Measurements from ENCODE around the gene ITPRIPL1.
"Not testable (repeated sequence)": the region's sequence is repeated elsewhere in the genome, so short reads cannot be mapped to it uniquely, and the experiment has no call there.

ITPRIPL1 gene, protein sequence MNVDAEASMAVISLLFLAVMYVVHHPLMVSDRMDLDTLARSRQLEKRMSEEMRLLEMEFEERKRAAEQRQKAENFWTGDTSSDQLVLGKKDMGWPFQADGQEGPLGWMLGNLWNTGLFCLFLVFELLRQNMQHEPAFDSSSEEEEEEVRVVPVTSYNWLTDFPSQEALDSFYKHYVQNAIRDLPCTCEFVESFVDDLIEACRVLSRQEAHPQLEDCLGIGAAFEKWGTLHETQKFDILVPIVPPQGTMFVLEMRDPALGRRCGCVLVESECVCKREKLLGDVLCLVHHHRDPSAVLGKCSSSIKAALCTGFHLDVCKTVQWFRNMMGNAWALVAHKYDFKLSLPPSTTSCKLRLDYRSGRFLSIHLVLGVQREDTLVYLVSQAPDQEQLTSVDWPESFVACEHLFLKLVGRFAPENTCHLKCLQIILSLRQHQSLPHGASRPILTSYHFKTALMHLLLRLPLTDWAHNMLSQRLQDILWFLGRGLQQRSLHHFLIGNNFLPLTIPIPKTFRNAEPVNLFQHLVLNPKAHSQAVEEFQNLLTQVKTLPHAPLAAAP

DNA sequence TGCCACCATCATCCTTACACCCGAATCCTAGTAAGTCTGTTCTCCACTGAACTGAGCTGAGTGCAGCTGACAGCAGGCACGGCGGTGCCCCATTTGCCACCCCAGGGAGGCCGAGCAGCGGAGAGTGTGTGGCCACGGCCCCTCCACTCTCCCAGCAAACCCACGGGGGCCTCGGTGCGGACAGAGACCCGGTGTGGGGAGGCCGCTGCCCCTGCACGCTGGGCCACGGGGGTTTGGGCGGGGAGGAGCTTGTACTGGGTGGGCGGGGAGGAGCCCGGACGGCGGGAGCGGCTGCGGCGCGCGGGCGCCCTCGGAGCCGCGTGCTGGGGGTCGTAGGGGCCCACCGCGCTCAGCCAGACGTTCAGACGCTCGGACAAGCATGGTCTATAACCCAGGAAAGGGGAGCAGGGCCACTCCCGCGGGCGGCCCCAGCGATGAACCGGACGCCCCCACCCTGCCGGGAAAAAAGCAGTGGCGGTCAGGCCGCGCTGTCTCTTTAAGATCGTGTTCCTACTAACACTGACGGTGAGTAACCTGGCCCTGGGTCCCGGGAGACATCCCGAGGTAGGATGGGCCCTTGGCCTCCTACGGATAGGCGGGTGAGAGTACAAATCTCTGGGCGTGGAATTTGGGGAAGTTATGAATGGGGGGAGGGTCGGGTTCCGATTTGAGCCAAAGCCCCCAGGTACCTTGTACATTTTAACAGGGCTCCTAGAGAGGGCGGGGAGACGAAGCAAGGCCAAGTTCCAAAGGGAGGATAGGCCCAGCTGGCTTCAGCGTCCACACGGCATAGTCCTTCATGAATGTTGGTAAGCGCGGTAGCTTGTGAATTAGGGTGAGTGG, at the start of gene ITPRIPL1:
ITPRIPL1 (plus strand) TSS at position 277 of the 843 bp plus-strand sequence; CDS start at position 800, 523 bp downstream.
- no peak for TF ChIP-seq ZFX (IDR thresholded peaks at IDR 0.05)
- TF ChIP-seq, protein P1, sequence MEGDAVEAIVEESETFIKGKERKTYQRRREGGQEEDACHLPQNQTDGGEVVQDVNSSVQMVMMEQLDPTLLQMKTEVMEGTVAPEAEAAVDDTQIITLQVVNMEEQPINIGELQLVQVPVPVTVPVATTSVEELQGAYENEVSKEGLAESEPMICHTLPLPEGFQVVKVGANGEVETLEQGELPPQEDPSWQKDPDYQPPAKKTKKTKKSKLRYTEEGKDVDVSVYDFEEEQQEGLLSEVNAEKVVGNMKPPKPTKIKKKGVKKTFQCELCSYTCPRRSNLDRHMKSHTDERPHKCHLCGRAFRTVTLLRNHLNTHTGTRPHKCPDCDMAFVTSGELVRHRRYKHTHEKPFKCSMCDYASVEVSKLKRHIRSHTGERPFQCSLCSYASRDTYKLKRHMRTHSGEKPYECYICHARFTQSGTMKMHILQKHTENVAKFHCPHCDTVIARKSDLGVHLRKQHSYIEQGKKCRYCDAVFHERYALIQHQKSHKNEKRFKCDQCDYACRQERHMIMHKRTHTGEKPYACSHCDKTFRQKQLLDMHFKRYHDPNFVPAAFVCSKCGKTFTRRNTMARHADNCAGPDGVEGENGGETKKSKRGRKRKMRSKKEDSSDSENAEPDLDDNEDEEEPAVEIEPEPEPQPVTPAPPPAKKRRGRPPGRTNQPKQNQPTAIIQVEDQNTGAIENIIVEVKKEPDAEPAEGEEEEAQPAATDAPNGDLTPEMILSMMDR (conservative IDR thresholded peaks at IDR 0.05), result no peak
- no peak within 1 kb of the TSS for H3K27ac ChIP-seq

DNA sequence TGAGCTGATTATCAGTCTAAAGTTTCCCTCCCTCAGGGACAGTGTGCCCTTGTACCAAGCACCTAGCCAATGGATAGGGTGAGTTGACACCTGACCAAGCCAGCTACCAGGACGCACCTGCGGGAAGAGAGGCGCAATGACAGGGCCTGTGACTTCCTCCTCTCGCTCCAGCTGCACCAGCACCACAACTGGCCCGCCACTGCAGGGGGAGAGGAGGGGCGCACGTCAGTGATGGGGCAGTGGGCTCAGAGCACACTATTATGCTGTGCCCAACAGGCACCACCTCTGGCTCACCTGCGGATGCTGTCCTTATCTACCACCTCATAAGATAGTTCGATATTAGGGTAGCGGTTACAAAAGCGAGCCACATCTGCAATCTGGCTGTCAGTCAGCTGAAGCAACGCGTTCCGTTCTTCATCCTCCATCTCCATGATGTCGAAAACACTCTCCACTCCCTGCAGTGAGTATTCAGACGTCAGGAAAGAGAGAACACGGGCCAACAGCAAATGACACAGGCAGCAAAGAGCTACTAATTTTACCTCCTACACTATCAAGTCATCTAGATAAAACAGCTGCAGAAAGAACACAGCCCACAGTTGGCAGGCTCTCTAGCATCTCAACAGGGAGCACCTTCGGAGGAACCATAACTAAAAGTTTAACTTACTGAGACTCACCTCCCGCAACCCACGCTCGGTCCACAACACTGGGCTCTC, 48.2 kb upstream of the ITPRIPL1 start:
- H3K27ac ChIP-seq, result no peak overlapping the region
- TF ChIP-seq ZFX (IDR thresholded peaks at IDR 0.05), result no peak

DNA sequence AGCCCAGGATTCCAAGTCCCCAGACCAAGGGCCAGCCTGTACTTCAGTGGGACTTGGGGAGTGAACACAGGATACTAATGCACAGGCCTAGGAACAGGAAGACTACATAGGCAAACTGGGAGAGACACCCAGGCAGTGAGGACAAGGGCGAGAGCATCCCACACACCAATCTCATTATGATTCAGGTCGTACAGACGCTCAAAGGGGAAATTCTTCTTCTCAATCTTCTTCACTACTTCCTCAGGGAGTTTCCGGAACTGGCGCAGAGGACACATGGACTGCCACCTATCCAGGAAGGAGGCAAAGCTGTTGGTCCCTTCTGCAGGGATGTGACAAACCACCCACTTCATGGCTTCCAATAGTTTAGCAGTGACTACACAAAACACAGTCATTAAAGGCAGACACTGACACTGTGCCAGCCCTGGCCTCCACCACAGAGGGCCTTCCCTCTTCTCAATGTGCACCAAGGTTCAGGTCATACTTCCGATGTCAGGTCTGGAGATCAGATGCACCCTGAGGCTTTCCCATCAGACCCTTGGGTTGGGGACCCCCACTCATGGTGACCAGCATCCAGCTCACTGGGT, 37.8 kb upstream of the ITPRIPL1 start:
- no peak for TF ChIP-seq ZFX (IDR thresholded peaks at IDR 0.05)
- TF ChIP-seq, protein P1 (conservative IDR thresholded peaks at IDR 0.05), result no peak
- H3K27ac ChIP-seq, result no peak overlapping the region

DNA sequence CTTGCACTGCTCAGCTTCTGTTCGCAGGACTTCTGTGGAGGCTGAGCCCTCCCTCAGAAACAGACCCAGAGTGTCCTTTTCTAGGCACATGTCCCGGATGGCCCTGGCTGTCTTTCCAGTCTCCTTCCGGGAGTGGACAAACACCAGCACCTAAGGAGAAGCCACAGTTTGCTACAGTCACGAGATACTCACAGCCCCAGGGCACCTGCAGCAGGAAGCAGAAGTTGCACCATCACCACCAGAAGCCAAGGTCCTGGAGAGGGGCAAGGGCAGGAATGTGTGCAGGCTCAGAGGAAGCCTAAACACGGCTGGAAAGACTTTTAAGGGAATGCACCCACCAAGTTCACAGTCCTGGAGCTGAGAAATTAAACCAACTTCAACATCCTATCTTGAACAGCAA, 33.4 kb upstream of the ITPRIPL1 start:
- TF ChIP-seq ZFX (IDR thresholded peaks at IDR 0.05), result no peak
- TF ChIP-seq, protein P1 (conservative IDR thresholded peaks at IDR 0.05), result no peak
- no peak overlapping the region for H3K27ac ChIP-seq

DNA sequence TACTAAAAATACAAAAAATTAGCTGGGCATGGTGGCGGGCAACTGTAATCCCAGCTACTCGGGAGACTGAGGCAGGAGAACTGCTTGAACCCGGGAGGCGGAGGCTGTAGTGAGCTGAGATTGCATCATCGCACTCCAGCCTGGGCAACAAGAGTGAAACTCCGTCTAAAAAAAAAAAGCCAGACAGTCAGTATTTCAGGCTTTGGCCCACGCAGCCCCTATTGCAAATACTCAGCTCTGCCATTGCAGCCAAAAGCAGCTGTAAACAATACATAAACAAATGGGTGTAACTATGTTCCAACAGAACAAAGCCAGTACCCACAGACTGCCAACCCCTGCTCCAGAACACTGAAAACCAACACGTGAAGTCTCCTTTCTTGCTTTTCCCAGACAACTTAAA, 30.8 kb upstream of the ITPRIPL1 start:
- not testable (repeated sequence) for H3K27ac ChIP-seq

DNA sequence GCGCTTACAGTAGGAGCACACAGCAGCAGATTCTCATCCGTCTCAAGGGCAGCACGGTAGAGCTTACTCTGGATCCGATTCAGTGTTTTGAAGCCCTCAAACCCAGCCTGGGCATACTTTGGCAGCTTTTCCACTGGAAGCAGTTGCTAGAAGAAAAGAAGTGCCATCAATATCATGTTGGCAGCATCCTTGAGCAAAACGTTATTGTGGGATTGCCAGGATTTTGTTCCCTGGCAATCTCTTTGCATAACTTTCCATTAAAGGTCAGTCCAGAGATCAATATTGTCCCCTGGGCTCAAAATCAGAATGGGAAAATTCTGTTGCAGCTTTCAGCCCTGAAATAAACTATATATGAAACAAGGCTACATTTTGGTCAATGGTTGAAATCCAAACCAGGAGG, 28.2 kb upstream of the ITPRIPL1 start:
- no peak overlapping the region for H3K27ac ChIP-seq
- TF ChIP-seq, protein P1 (conservative IDR thresholded peaks at IDR 0.05), result no peak
- TF ChIP-seq ZFX (IDR thresholded peaks at IDR 0.05), result no peak

DNA sequence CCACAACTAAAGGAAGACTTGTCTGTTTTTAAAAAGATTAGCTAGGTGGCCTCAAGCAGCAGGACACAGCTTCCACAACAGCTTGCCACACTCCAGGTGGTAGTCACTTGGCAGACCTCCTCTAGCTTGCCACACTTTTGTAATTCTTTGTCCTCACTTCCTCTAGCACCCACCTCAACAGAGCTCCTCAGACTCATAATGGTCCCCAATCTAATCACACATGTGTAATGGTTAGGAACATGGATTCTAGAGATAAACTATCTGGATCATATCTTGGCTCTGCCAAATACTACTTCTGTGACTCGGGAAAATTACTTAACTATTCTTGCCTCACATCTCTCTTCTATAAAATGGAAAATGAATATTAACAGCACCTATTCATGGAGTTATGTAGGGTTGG, 23.3 kb upstream of the ITPRIPL1 start:
- TF ChIP-seq, protein P1 (conservative IDR thresholded peaks at IDR 0.05), result no peak
- no peak for TF ChIP-seq ZFX (IDR thresholded peaks at IDR 0.05)
- H3K27ac ChIP-seq, result no peak overlapping the region

Measured in C4-2B (cell line).